ENCODE results near the gene AR.

DNA sequence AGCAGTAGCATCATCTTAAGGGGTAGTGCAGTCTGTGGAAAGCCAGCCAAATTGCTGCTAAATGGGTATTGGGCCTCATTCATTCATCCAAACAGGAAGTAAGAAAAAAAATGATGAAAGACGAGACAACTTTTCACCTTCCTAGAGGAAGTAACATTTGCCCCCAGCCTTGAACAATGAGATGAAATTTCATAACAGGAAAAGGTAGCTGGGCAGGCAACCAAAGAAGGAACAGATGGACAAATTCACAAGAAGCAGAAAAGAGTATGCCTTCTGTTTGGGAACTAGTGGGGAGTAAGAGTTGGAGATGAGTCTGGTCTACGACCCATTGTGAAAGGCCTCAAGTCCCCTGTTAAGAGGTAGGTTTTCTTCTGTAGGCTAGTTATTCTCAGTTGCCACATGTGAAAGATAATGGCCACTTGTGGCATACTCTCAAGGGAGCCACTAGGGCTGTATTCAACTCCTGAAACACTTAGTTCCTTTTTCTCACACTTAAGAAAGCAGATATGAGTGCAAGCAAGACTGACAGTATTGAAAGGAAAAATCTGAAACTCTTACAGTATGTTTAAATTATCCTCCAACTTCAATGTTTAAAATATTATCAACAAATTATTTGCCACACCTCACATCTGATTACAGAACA is 190.4 kb downstream of the AR start:
- TF ChIP-seq POLR2A (IDR thresholded peaks at IDR 0.05; ENCODE audit: low read depth, low read length), result no peak
- TF ChIP-seq POLR2AphosphoS5 (IDR thresholded peaks at IDR 0.05; ENCODE audit: low read depth, low read length), result no peak
- TF ChIP-seq TAF1 (IDR thresholded peaks at IDR 0.05; ENCODE audit: low read depth, low read length), result no peak
- no peak for TF ChIP-seq SPI1 (IDR thresholded peaks at IDR 0.05; ENCODE audit: low read depth, low read length)
- no peak for TF ChIP-seq POU2F2 (IDR thresholded peaks at IDR 0.05; ENCODE audit: low read depth, low read length)
- TF ChIP-seq PAX5 (IDR thresholded peaks at IDR 0.05; ENCODE audit: insufficient read depth, low read length, severe bottlenecking), result no peak
